RWPE1 (cell line): ENCODE measurements around the gene HOATZ.

Source experiments
- CTCF ChIA-PET: fragments of 350-600 bp; sonication (Branson Sonifier 250); formaldehyde crosslinking; extraction: SDS; loops from one replicate; lab custom pipeline; 2021; lab: Yijun Ruan, JAX
- POLR2A ChIA-PET: fragments of 400-600 bp; formaldehyde crosslinking; extraction: SDS; loops from one replicate; lab custom pipeline; 2020; ENCODE audit warnings: antibody characterized with exemption; ENCODE audit not compliant: low non-redundant PET; lab: Yijun Ruan, JAX
- DNase-seq: peaks from one replicate; pipeline ENCODE4 v3.0.0; 2012; ENCODE audit warnings: low spot score
- H3K27ac ChIP-seq: fragments of 450-650 bp; 2 replicates; pipeline ENCODE4 v1.5.1; 2017
- CTCF ChIP-seq: fragments of 450-650 bp; conservative IDR thresholded peaks from 2 replicates; pipeline ENCODE4 v1.5.1; 2017; ENCODE audit warnings: low read depth, mild to moderate bottlenecking

HOATZ gene

GRCh38 chr11:111562692-111563389, 48.3 kb downstream of the HOATZ start:
- ChIA-PET CTCF (interaction anchor here (0.6 kb wide), 1 partner anchor 93 kb away, joined by 4 read pairs; no protein-coding TSS in a partner anchor), POLR2A (no interaction called here)
- H3K27ac ChIP-seq: no peak overlapping the region

GRCh38 chr11:111565114-111565720, 50.6 kb downstream of the HOATZ start:
- no peak overlapping the region for H3K27ac ChIP-seq
- ChIA-PET POLR2A (no interaction called here), CTCF (interaction anchor here (0.5 to 1.5 kb wide), 6 partner anchors 17 to 832 kb away, joined by 3 to 4 read pairs (median 3); no protein-coding TSS in a partner anchor)
- peak; percentile 84 for TF ChIP-seq CTCF
- peak; percentile 65 for DNase-seq

More at GRCh38 chr11:111562692-111563389, 48.3 kb downstream of the HOATZ start:
- no peak for TF ChIP-seq CTCF
- DNase-seq: no peak

- CTCF ChIA-PET: interaction anchor here (0.7 to 1.5 kb wide), 2 partner anchors 23 to 275 kb away, joined by 3 to 4 read pairs; no protein-coding TSS in a partner anchor
- no peak for TF ChIP-seq CTCF
- no peak for DNase-seq
These were observed 51.7 kb downstream of the HOATZ start for GRCh38 chr11:111566324-111566723.

GRCh38 chr11:111569476-111569875, 54.9 kb downstream of the HOATZ start:
- DNase-seq: no peak
- POLR2A ChIA-PET: no interaction called here
- CTCF ChIA-PET: no interaction called here
- TF ChIP-seq CTCF: no peak
- H3K27ac ChIP-seq: no peak overlapping the region

More at GRCh38 chr11:111566324-111566723, 51.7 kb downstream of the HOATZ start:
- POLR2A ChIA-PET: no interaction called here
- H3K27ac ChIP-seq: no peak overlapping the region

GRCh38 chr11:111570796-111571195, 56.2 kb downstream of the HOATZ start:
- CTCF ChIA-PET: interaction anchor here (0.6 kb wide), 2 partner anchors 210 to 221 kb away, joined by 3 to 4 read pairs; no protein-coding TSS in a partner anchor
- DNase-seq: no peak
- TF ChIP-seq CTCF: no peak
- no peak overlapping the region for H3K27ac ChIP-seq
- POLR2A ChIA-PET: no interaction called here

GRCh38 chr11:111571829-111572501, 57.4 kb downstream of the HOATZ start:
- TF ChIP-seq CTCF: no peak
- ChIA-PET POLR2A (no interaction called here), CTCF (interaction anchor here (0.6 to 0.7 kb wide), 3 partner anchors 203 to 271 kb away, joined by 4 read pairs; no protein-coding TSS in a partner anchor)
- no peak overlapping the region for H3K27ac ChIP-seq
- no peak for DNase-seq
